IMR-90 (cell line): ENCODE data around the gene LOXL4. TPM values are rescaled to one million over a fixed set of nuclear protein-coding genes. Genes with fewer than 3 reads are reported as not detected.

ENCODE experiments used
- ATAC-seq: fragments of 200-7000 bp; cut with Tn5 transposase; 2 replicates; pipeline ENCODE4 v1.9.1; 2020; ENCODE audit warnings: low read depth, mild to moderate bottlenecking, moderate library complexity
- BruUV-seq: library from RNA; stranded (reverse); fragments of 400-500 nt; replicated peaks from 2 replicates; lab custom pipeline; 2021; lab: Mats Ljungman, UMichigan
- CTCF ChIA-PET: fragments of 300-600 bp; formaldehyde crosslinking; extraction: SDS; loops from one replicate; lab custom pipeline; 2021; ENCODE audit warnings: antibody characterized with exemption; lab: Yijun Ruan, JAX
- POLR2A ChIA-PET: fragments of 300-600 bp; sonication (Branson Sonifier 250); formaldehyde crosslinking; loops from one replicate; lab custom pipeline; 2022; ENCODE audit warnings: antibody characterized with exemption; ENCODE audit not compliant: unreplicated experiment; lab: Charles Lee
- DNase-seq: peaks from one replicate; pipeline ENCODE4 v3.0.0; 2013
- H2AFZ ChIP-seq: replicated peaks from 2 replicates; pipeline ENCODE3; 2013; ENCODE audit warnings: low read length, mild to moderate bottlenecking; ENCODE audit not compliant: poor library complexity
- H2AK5ac ChIP-seq: 2 replicates; pipeline ENCODE4 v1.6.1; 2013; ENCODE audit warnings: low read depth, low read length, inconsistent platforms
- H2AK9ac ChIP-seq: replicated peaks from 2 replicates; pipeline ENCODE3; 2013; ENCODE audit warnings: mild to moderate bottlenecking, low read depth, low read length, moderate library complexity; ENCODE audit not compliant: poor library complexity
- H2BK120ac ChIP-seq: 2 replicates; pipeline ENCODE4 v1.6.1; 2013; ENCODE audit warnings: low read depth, low read length, inconsistent platforms
- H2BK15ac ChIP-seq: 3 replicates; pipeline ENCODE4 v1.6.1; 2013; ENCODE audit warnings: low read depth, low read length, inconsistent platforms
- H2BK20ac ChIP-seq: 2 replicates; pipeline ENCODE4 v1.6.1; 2013; ENCODE audit warnings: low read depth, mild to moderate bottlenecking, inconsistent platforms, low read length, moderate library complexity
- H2BK5ac ChIP-seq: 2 replicates; pipeline ENCODE4 v1.6.1; 2013; ENCODE audit warnings: mild to moderate bottlenecking, low read depth, low read length, inconsistent platforms; ENCODE audit not compliant: poor library complexity, severe bottlenecking
- H3K14ac ChIP-seq: replicated peaks from 2 replicates; pipeline ENCODE4 v1.6.1; 2013; ENCODE audit warnings: low read depth, low read length, inconsistent platforms
- H3K18ac ChIP-seq: 2 replicates; pipeline ENCODE4 v1.6.1; 2013; ENCODE audit warnings: low read depth, low read length, control low read depth
- H3K23ac ChIP-seq: 2 replicates; pipeline ENCODE4 v1.6.1; 2013; ENCODE audit warnings: low read depth, low read length, inconsistent platforms
- H3K27ac ChIP-seq: 2 replicates; pipeline ENCODE4 v1.5.1; 2013; ENCODE audit warnings: mild to moderate bottlenecking, control low read depth, low read length; ENCODE audit not compliant: insufficient read depth
- H3K27me3 ChIP-seq: 2 replicates; pipeline ENCODE4 v1.6.1; 2013; ENCODE audit warnings: low read length; ENCODE audit not compliant: control insufficient read depth, insufficient read depth
- H3K36me3 ChIP-seq: 2 replicates; pipeline ENCODE4 v1.6.1; 2013; ENCODE audit warnings: low read length, mixed read lengths; ENCODE audit not compliant: control insufficient read depth, insufficient read depth
- H3K4ac ChIP-seq: 2 replicates; pipeline ENCODE4 v1.6.1; 2013; ENCODE audit warnings: low read depth, low read length, inconsistent platforms
- H3K4me1 ChIP-seq: 2 replicates; pipeline ENCODE4 v1.6.1; 2013; ENCODE audit warnings: low read length, mixed read lengths; ENCODE audit not compliant: control insufficient read depth, insufficient read depth
- H3K4me2 ChIP-seq: 2 replicates; pipeline ENCODE4 v1.6.1; 2013; ENCODE audit warnings: low read depth, mild to moderate bottlenecking, control low read depth, low read length, moderate library complexity
- H3K4me3 ChIP-seq: 2 replicates; pipeline ENCODE4 v1.5.1; 2013; ENCODE audit warnings: low read depth, mild to moderate bottlenecking, control low read depth, low read length, moderate library complexity; ENCODE audit not compliant: insufficient read depth
- H3K56ac ChIP-seq: 2 replicates; pipeline ENCODE4 v1.6.1; 2013; ENCODE audit warnings: low read length, inconsistent platforms; ENCODE audit not compliant: insufficient read depth; ENCODE audit errors: extremely low read depth
- H3K79me1 ChIP-seq, 2 experiments: 2 replicates each; pipeline ENCODE4 v1.6.1; 2013; ENCODE audit warnings: low read length in 2 of 2, inconsistent platforms in 1 of 2, low read depth in 1 of 2
- H3K9ac ChIP-seq: 2 replicates; pipeline ENCODE4 v1.6.1; 2013; ENCODE audit warnings: low read depth, low read length, control low read depth
- H3K9me1 ChIP-seq: 2 replicates; pipeline ENCODE4 v1.6.1; 2013; ENCODE audit warnings: low read length, inconsistent platforms; ENCODE audit not compliant: insufficient read depth
- H3K9me3 ChIP-seq: 2 replicates; pipeline ENCODE4 v1.6.1; 2013; ENCODE audit warnings: low read length; ENCODE audit not compliant: control insufficient read depth, insufficient read depth
- H4K20me1 ChIP-seq: 2 replicates; pipeline ENCODE4 v1.6.1; 2013; ENCODE audit warnings: low read length, inconsistent platforms; ENCODE audit not compliant: insufficient read depth
- H4K5ac ChIP-seq: 2 replicates; pipeline ENCODE4 v1.6.1; 2013; ENCODE audit warnings: mild to moderate bottlenecking, low read depth, low read length, control low read depth
- H4K8ac ChIP-seq, 2 experiments: 2 replicates each; pipeline ENCODE4 v1.6.1; 2013; ENCODE audit warnings: low read depth in 2 of 2, low read length in 2 of 2, control low read depth in 1 of 2, inconsistent platforms in 1 of 2
- H4K91ac ChIP-seq: 2 replicates; pipeline ENCODE4 v1.6.1; 2013; ENCODE audit warnings: low read depth, low read length, inconsistent platforms; ENCODE audit not compliant: insufficient read depth
- BHLHE40 ChIP-seq: fragments of 150-350 bp; IDR thresholded peaks from 2 replicates; pipeline ENCODE4 v1.6.1; 2016; ENCODE audit warnings: mild to moderate bottlenecking, low read depth, low read length
- CTCF ChIP-seq: conservative IDR thresholded peaks from 2 replicates; pipeline ENCODE4 v1.5.1; 2012; ENCODE audit warnings: mild to moderate bottlenecking, low read depth, low read length, improper control_type of control experiment
- NFE2L2 ChIP-seq: fragments of 150-350 bp; IDR thresholded peaks from 2 replicates; pipeline ENCODE4 v1.6.1; 2016; ENCODE audit warnings: low read depth, mild to moderate bottlenecking, low read length
- USF2 ChIP-seq: fragments of 150-350 bp; IDR thresholded peaks from 2 replicates; pipeline ENCODE4 v1.6.1; 2017; ENCODE audit warnings: mild to moderate bottlenecking, antibody characterized with exemption, low read length, low read depth
- WGBS, 2 experiments: methylation state at CpG; one replicate each; pipeline versions ENCODE4 v1.1.5 to v1.1.7; 2013; ENCODE audit warnings: missing lambda C conversion rate in 2 of 2; ENCODE audit not compliant: insufficient read length in 1 of 2; ENCODE audit errors: extremely low coverage in 2 of 2; 5-methylcytosine and 5-hydroxymethylcytosine counted together
- dilution Hi-C: fragments of 300-500 bp; cut with HindIII; formaldehyde crosslinking; loops from one replicate; pipeline ENCODE4 v1.14.3; 2018; ENCODE audit warnings: low sequenced_read_pairs; ENCODE audit not compliant: unreplicated experiment
- in situ Hi-C: fragments of 300-500 bp; cut with MboI; formaldehyde crosslinking; loops from 3 replicates; pipeline ENCODE4 v1.14.3; 2019; ENCODE audit warnings: low sequenced_read_pairs, inconsistent platforms, mixed read lengths
- intact Hi-C: fragments of 100-400 bp; cut with micrococcal nuclease; formaldehyde crosslinking; loops from 2 replicates; pipeline ENCODE4 v1.10.0; 2022
- polyA plus RNA-seq, 3 experiments: library from polyadenylated mRNA; depleted of rRNA; stranded (reverse); fragments of >200 nt; gene quantifications; 2 replicates each; pipeline ENCODE4 v1.2.3, GENCODE V29; 2012; ENCODE audit warnings: low replicate concordance in 1 of 3
- total RNA-seq: library from RNA; depleted of rRNA; stranded (reverse); fragments of >200 nt; gene quantifications from 2 replicates; pipeline ENCODE4 v1.2.3, GENCODE V29; 2012

The LOXL4 gene
- total and polyA plus RNA-seq, 2 of the 4 experiments (the other 2 are of a cell fraction): 20.8 to 26.7 TPM

GRCh38 chr10:98257198-98257597, 10.8 kb downstream of the LOXL4 start:
- 100% methylated on average over 4 of the region's 12 CpGs; no CpG with 5 or more reads in 1 of the 2 experiments for WGBS, 2 experiments
- Histone ChIP-seq H3K56ac (no peak overlapping the region), H3K4ac (no peak overlapping the region), H2BK120ac (no peak overlapping the region), H3K9me1 (peaks cover 20% of the 10 kb centered on the region), H3K79me1 (no peaks in the 10 kb centered on the region), H2BK15ac (no peak overlapping the region), H2AK9ac (no peak overlapping the region), H4K20me1 (no peaks in the 10 kb centered on the region; the same call in none of the 2 replicates), H3K9ac (no peak overlapping the region), H2AK5ac (no peak overlapping the region), H4K91ac (no peak overlapping the region), H3K4me2 (no peak overlapping the region), H3K27ac (no peak overlapping the region), H3K36me3 (0 out of 2 replicates have a peak, but pooled peaks cover 3% of the 10 kb centered on the region), H4K8ac (no peak overlapping the region), H3K18ac (no peak overlapping the region), H3K4me1 (peaks cover 9% of the 10 kb centered on the region), H3K9me3 (no peaks in the 10 kb centered on the region), H3K23ac (no peak overlapping the region), H3K27me3 (no peaks in the 10 kb centered on the region), H2BK5ac (no peak overlapping the region), H3K4me3 (no peak overlapping the region), H2BK20ac (no peak overlapping the region), H4K5ac (no peak overlapping the region), H3K14ac (no peak overlapping the region), H2AFZ (no peak overlapping the region)
- ChIA-PET CTCF (no interaction called here), POLR2A (no interaction called here)
- dilution Hi-C loops (no loop called here), in situ Hi-C loops (no loop called here), intact Hi-C loops (no loop called here)
- ATAC-seq (no peak), DNase-seq (no peak)
- no TSS peak for BruUV-seq
- TF ChIP-seq BHLHE40 (no peak), NFE2L2 (no peak), CTCF (no peak), USF2 (no peak)
